Activated naive CD4-positive, alpha-beta T cell (primary cell): Measurements from ENCODE around the gene MCTP1.

Source experiments
- DNase-seq, 4 experiments: peaks; one replicate each; lab custom pipeline; 2025; lab: John Stamatoyannopoulos, UW

Gene MCTP1

GRCh38 chr5:94811331-94811730 lies 473.6 kb downstream of the MCTP1 start:
- DNase-seq: no peak

GRCh38 chr5:94810877-94811276 lies 474.0 kb downstream of the MCTP1 start:
- no peak for DNase-seq

GRCh38 chr5:94810281-94810680 lies 474.6 kb downstream of the MCTP1 start:
- no peak for DNase-seq

- DNase-seq: no peak
Observed at GRCh38 chr5:94808497-94808896, 476.4 kb downstream of the MCTP1 start.

GRCh38 chr5:94807985-94808384 lies 476.9 kb downstream of the MCTP1 start:
- DNase-seq: no peak

- DNase-seq: no peak
Observed at GRCh38 chr5:94802450-94802849, 482.4 kb downstream of the MCTP1 start.

GRCh38 chr5:94796586-94796985 lies 488.3 kb downstream of the MCTP1 start:
- no peak for DNase-seq

- DNase-seq: no peak
Observed at GRCh38 chr5:94793816-94794198, 491.1 kb downstream of the MCTP1 start.

- no peak for DNase-seq
Observed at GRCh38 chr5:94793113-94793815, 491.6 kb downstream of the MCTP1 start.

GRCh38 chr5:94791829-94792228 lies 493.1 kb downstream of the MCTP1 start:
- DNase-seq: no peak

- no peak for DNase-seq
Observed at GRCh38 chr5:94788527-94788926, 496.4 kb downstream of the MCTP1 start.

GRCh38 chr5:94784536-94785505 lies 500.1 kb downstream of the MCTP1 start:
- no peak for DNase-seq

GRCh38 chr5:94782383-94782782 lies 502.5 kb downstream of the MCTP1 start:
- DNase-seq: no peak

- no peak for DNase-seq
Observed at GRCh38 chr5:94779684-94780083, 505.2 kb downstream of the MCTP1 start.

GRCh38 chr5:94778732-94779131 lies 506.2 kb downstream of the MCTP1 start:
- no peak for DNase-seq

GRCh38 chr5:94778299-94778698 lies 506.6 kb downstream of the MCTP1 start:
- DNase-seq: no peak

- no peak for DNase-seq
Observed at GRCh38 chr5:94777056-94777880, 507.6 kb downstream of the MCTP1 start.

- DNase-seq: no peak
Observed at GRCh38 chr5:94776167-94776566, 508.7 kb downstream of the MCTP1 start.

GRCh38 chr5:94775088-94775487 lies 509.8 kb downstream of the MCTP1 start:
- DNase-seq: no peak

- no peak for DNase-seq
Observed at GRCh38 chr5:94771742-94772141, 513.2 kb downstream of the MCTP1 start.

- DNase-seq: no peak
Observed at GRCh38 chr5:94769996-94770395, 514.9 kb downstream of the MCTP1 start.

- DNase-seq: no peak
Observed at GRCh38 chr5:94761786-94762185, 523.1 kb downstream of the MCTP1 start.
